Measurements from ENCODE around the gene SCN1A.

The SCN1A gene

GRCh38 chr2:166057370-166058164, 70.3 kb downstream of the SCN1A start:
- Histone ChIP-seq H3K27ac (ENCODE audit: low read depth, low read length) (no peak overlapping the region), H3K9me3 (ENCODE audit: control insufficient read depth in 1 of 2, low read length in 2 of 2) (no peaks in the 10 kb centered on the region), H3K4me1 (ENCODE audit: control insufficient read depth in 1 of 2, insufficient read depth in 2 of 2, low read length in 2 of 2) (no peaks in the 10 kb centered on the region), H3K9ac (ENCODE audit: low read depth in 1 of 2, low read length in 2 of 2) (no peak overlapping the region), H3K36me3 (ENCODE audit: control insufficient read depth in 1 of 2, insufficient read depth in 2 of 2, low read length in 2 of 2) (no peaks in the 10 kb centered on the region), H3K27me3 (ENCODE audit: control insufficient read depth in 1 of 2, insufficient read depth in 2 of 2, low read length in 2 of 2) (no peaks in the 10 kb centered on the region), H3K4me3 (ENCODE audit: low read depth in 1 of 2, low read length in 2 of 2) (no peak overlapping the region)

DNA sequence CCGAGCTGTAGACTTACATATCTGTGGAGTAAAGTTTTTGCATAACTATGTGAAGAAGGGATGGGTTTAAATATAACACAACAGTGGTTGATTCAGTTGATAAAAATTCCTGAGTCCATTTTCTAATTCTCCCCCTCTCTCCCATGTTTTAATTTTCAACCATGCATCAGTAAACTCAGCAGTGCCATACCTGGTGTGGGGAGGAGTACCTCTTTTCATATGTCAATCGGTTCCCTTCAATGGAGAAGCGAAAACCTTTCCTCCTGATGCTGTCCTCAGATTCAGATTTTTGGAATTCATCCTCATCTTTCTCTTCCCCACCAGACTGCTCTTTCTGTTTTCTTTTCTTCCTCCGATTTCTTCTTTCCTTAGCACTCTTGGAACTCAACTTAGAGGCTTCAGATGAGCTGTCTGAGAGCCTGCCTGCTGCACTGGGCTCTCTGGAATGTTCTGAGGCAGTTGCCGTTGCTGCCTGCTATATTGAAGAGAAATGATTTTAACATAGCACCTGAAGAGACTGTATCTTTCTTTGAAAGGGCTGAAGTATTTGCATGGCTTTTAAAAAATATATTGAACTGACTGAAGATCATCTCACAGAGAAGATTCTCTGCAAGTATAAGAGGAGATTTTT, 82.9 kb downstream of the SCN1A start:
- Histone ChIP-seq H3K4me3 (ENCODE audit: low read depth in 1 of 2, low read length in 2 of 2) (no peak overlapping the region), H3K9ac (ENCODE audit: low read depth in 1 of 2, low read length in 2 of 2) (no peak overlapping the region), H3K9me3 (ENCODE audit: control insufficient read depth in 1 of 2, low read length in 2 of 2) (no peaks in the 10 kb centered on the region), H3K36me3 (ENCODE audit: control insufficient read depth in 1 of 2, insufficient read depth in 2 of 2, low read length in 2 of 2) (no peaks in the 10 kb centered on the region), H3K27ac (ENCODE audit: low read depth, low read length) (no peak overlapping the region), H3K27me3 (ENCODE audit: control insufficient read depth in 1 of 2, insufficient read depth in 2 of 2, low read length in 2 of 2) (no peaks in the 10 kb centered on the region), H3K4me1 (ENCODE audit: control insufficient read depth in 1 of 2, insufficient read depth in 2 of 2, low read length in 2 of 2) (no peaks in the 10 kb centered on the region)

GRCh38 chr2:166042768-166043390, 84.9 kb downstream of the SCN1A start:
- no peaks in the 10 kb centered on the region for H3K27me3 ChIP-seq (ENCODE audit: control insufficient read depth in 1 of 2, insufficient read depth in 2 of 2, low read length in 2 of 2)
- no peaks in the 10 kb centered on the region for H3K36me3 ChIP-seq (ENCODE audit: control insufficient read depth in 1 of 2, insufficient read depth in 2 of 2, low read length in 2 of 2)
- no peak overlapping the region for H3K4me3 ChIP-seq (ENCODE audit: low read depth in 1 of 2, low read length in 2 of 2)
- no peaks in the 10 kb centered on the region for H3K4me1 ChIP-seq (ENCODE audit: control insufficient read depth in 1 of 2, insufficient read depth in 2 of 2, low read length in 2 of 2)
- no peaks in the 10 kb centered on the region for H3K9me3 ChIP-seq (ENCODE audit: control insufficient read depth in 1 of 2, low read length in 2 of 2)
- no peak overlapping the region for H3K9ac ChIP-seq (ENCODE audit: low read depth in 1 of 2, low read length in 2 of 2)
- H3K27ac ChIP-seq (ENCODE audit: low read depth, low read length), result no peak overlapping the region

DNA sequence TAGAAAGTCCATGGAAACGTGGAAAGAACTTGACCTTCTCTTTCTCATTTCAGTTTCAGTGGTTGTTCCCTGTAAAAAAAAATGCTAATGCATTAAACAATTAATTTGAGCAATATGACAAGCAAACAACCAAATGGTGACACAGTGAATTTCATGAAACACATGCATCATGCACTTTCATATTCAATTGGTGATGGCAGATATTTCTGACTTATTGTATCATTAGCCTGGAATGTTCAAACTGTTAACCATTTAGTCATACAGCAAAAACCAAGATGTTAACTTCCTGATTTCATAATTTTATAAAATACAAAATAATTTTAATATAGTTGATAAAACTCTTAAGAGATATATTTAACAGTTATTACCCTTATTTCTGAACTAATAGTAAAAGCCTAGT, 85.5 kb downstream of the SCN1A start:
- no peak overlapping the region for H3K9ac ChIP-seq (ENCODE audit: low read depth in 1 of 2, low read length in 2 of 2)
- H3K27ac ChIP-seq (ENCODE audit: low read depth, low read length), result no peak overlapping the region

DNA sequence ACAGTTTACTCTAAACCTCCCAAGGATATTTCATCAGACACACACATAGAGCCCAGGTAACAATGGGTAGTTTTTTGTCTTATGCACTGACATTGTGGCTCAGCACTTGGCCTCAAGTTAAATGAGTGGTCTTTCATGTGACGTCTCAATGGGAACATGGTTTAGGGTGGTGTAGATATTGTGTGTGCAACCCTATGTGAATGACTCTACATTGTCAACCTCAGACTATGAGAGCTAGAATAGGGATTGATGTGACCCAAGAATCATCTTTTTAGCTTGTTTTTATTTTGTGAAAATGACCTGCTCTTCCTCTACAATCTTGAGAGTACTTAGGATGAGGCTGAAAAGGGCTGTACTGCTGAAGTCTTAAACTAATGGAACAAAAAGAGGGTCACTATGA, 86.2 kb downstream of the SCN1A start:
- no peak overlapping the region for H3K9ac ChIP-seq (ENCODE audit: low read depth in 1 of 2, low read length in 2 of 2)
- no peak overlapping the region for H3K4me3 ChIP-seq (ENCODE audit: low read depth in 1 of 2, low read length in 2 of 2)
- no peak overlapping the region for H3K27ac ChIP-seq (ENCODE audit: low read depth, low read length)
- H3K36me3 ChIP-seq (ENCODE audit: control insufficient read depth in 1 of 2, insufficient read depth in 2 of 2, low read length in 2 of 2), result no peaks in the 10 kb centered on the region
- H3K27me3 ChIP-seq (ENCODE audit: control insufficient read depth in 1 of 2, insufficient read depth in 2 of 2, low read length in 2 of 2), result no peaks in the 10 kb centered on the region
- no peaks in the 10 kb centered on the region for H3K9me3 ChIP-seq (ENCODE audit: control insufficient read depth in 1 of 2, low read length in 2 of 2)
- H3K4me1 ChIP-seq (ENCODE audit: control insufficient read depth in 1 of 2, insufficient read depth in 2 of 2, low read length in 2 of 2), result no peaks in the 10 kb centered on the region

More for the DNA sequence above, 85.5 kb downstream of the SCN1A start:
- H3K4me3 ChIP-seq (ENCODE audit: low read depth in 1 of 2, low read length in 2 of 2), result no peak overlapping the region
- no peaks in the 10 kb centered on the region for H3K4me1 ChIP-seq (ENCODE audit: control insufficient read depth in 1 of 2, insufficient read depth in 2 of 2, low read length in 2 of 2)
- no peaks in the 10 kb centered on the region for H3K9me3 ChIP-seq (ENCODE audit: control insufficient read depth in 1 of 2, low read length in 2 of 2)
- H3K36me3 ChIP-seq (ENCODE audit: control insufficient read depth in 1 of 2, insufficient read depth in 2 of 2, low read length in 2 of 2), result no peaks in the 10 kb centered on the region
- no peaks in the 10 kb centered on the region for H3K27me3 ChIP-seq (ENCODE audit: control insufficient read depth in 1 of 2, insufficient read depth in 2 of 2, low read length in 2 of 2)

DNA sequence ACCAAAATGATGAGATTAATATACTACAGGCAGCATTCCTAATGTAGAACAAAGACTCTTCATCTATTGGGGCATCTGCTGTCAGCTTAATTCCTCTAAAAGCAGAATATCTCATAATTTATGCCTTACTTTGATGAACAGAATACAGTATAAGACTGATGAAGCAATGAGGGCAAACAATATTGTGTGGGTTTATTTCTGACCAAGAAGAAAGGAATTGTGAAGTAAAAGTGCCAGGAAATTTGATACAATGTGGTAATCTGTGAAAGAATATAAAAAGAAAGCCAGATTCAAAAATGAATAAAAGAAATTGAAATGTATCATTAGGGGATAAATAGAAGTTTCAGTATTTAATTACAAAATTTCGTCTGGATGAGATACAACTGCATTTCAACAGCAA, 95.5 kb downstream of the SCN1A start:
- H3K9me3 ChIP-seq (ENCODE audit: control insufficient read depth in 1 of 2, low read length in 2 of 2), result no peaks in the 10 kb centered on the region
- no peak overlapping the region for H3K4me3 ChIP-seq (ENCODE audit: low read depth in 1 of 2, low read length in 2 of 2)
- H3K36me3 ChIP-seq (ENCODE audit: control insufficient read depth in 1 of 2, insufficient read depth in 2 of 2, low read length in 2 of 2), result no peaks in the 10 kb centered on the region
- no peak overlapping the region for H3K9ac ChIP-seq (ENCODE audit: low read depth in 1 of 2, low read length in 2 of 2)
- no peaks in the 10 kb centered on the region for H3K4me1 ChIP-seq (ENCODE audit: control insufficient read depth in 1 of 2, insufficient read depth in 2 of 2, low read length in 2 of 2)
- no peaks in the 10 kb centered on the region for H3K27me3 ChIP-seq (ENCODE audit: control insufficient read depth in 1 of 2, insufficient read depth in 2 of 2, low read length in 2 of 2)
- H3K27ac ChIP-seq (ENCODE audit: low read depth, low read length), result no peak overlapping the region

DNA sequence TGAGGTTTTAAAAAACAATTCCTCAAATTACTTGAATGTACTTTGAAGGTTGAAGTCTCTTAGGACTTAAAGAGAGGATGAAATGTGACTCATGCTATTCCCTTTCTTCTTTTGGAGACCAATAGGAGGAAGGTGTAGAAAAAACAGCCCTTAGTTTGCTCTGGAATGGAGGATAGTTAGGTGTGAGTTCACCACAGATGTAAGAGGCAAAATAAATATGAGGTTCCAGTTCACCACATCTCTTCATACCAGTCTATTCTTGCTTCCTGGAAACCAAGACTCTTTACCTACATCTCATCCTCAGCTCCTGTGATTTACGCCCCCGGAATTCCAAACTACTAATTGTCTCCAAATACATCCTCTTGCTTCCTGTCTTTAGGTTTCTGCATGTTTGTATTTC, 96.8 kb downstream of the SCN1A start:
- no peaks in the 10 kb centered on the region for H3K36me3 ChIP-seq (ENCODE audit: control insufficient read depth in 1 of 2, insufficient read depth in 2 of 2, low read length in 2 of 2)
- no peak overlapping the region for H3K27ac ChIP-seq (ENCODE audit: low read depth, low read length)
- no peak overlapping the region for H3K4me3 ChIP-seq (ENCODE audit: low read depth in 1 of 2, low read length in 2 of 2)
- no peaks in the 10 kb centered on the region for H3K27me3 ChIP-seq (ENCODE audit: control insufficient read depth in 1 of 2, insufficient read depth in 2 of 2, low read length in 2 of 2)
- H3K9ac ChIP-seq (ENCODE audit: low read depth in 1 of 2, low read length in 2 of 2), result no peak overlapping the region
- H3K9me3 ChIP-seq (ENCODE audit: control insufficient read depth in 1 of 2, low read length in 2 of 2), result no peaks in the 10 kb centered on the region
- H3K4me1 ChIP-seq (ENCODE audit: control insufficient read depth in 1 of 2, insufficient read depth in 2 of 2, low read length in 2 of 2), result no peaks in the 10 kb centered on the region

DNA sequence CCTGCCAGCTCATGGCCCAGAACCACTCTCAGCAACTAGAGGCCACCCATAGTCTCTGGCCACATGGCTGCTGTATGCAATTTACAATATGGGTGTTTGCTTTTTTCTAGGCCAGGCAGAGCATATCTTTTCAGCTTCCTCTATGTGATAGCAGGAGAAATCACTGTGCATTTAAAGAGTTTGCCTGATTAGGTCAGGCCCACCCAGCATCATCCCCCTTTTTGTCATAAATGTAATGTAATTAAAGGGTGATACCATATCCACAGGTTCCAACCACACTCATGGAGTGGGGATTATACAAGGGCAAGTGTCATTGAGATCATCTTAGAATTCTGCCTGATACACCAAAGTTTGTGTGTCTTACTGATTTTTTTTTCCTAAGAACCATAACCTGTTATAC, 102.5 kb downstream of the SCN1A start:
- H3K36me3 ChIP-seq (ENCODE audit: control insufficient read depth in 1 of 2, insufficient read depth in 2 of 2, low read length in 2 of 2), result no peaks in the 10 kb centered on the region
- no peak overlapping the region for H3K4me3 ChIP-seq (ENCODE audit: low read depth in 1 of 2, low read length in 2 of 2)
- H3K27ac ChIP-seq (ENCODE audit: low read depth, low read length), result no peak overlapping the region
- no peaks in the 10 kb centered on the region for H3K27me3 ChIP-seq (ENCODE audit: control insufficient read depth in 1 of 2, insufficient read depth in 2 of 2, low read length in 2 of 2)
- H3K9me3 ChIP-seq (ENCODE audit: control insufficient read depth in 1 of 2, low read length in 2 of 2), result no peaks in the 10 kb centered on the region
- no peak overlapping the region for H3K9ac ChIP-seq (ENCODE audit: low read depth in 1 of 2, low read length in 2 of 2)
- no peaks in the 10 kb centered on the region for H3K4me1 ChIP-seq (ENCODE audit: control insufficient read depth in 1 of 2, insufficient read depth in 2 of 2, low read length in 2 of 2)

- no peaks in the 10 kb centered on the region for H3K27me3 ChIP-seq (ENCODE audit: control insufficient read depth in 1 of 2, insufficient read depth in 2 of 2, low read length in 2 of 2)
- H3K36me3 ChIP-seq (ENCODE audit: control insufficient read depth in 1 of 2, insufficient read depth in 2 of 2, low read length in 2 of 2), result no peaks in the 10 kb centered on the region
- H3K4me3 ChIP-seq (ENCODE audit: low read depth in 1 of 2, low read length in 2 of 2), result no peak overlapping the region
- H3K9me3 ChIP-seq (ENCODE audit: control insufficient read depth in 1 of 2, low read length in 2 of 2), result no peaks in the 10 kb centered on the region
- no peak overlapping the region for H3K27ac ChIP-seq (ENCODE audit: low read depth, low read length)
- no peaks in the 10 kb centered on the region for H3K4me1 ChIP-seq (ENCODE audit: control insufficient read depth in 1 of 2, insufficient read depth in 2 of 2, low read length in 2 of 2)
- no peak overlapping the region for H3K9ac ChIP-seq (ENCODE audit: low read depth in 1 of 2, low read length in 2 of 2)
Measured at GRCh38 chr2:166017208-166017607, 110.6 kb downstream of the SCN1A start.

- Histone ChIP-seq H3K36me3 (ENCODE audit: control insufficient read depth in 1 of 2, insufficient read depth in 2 of 2, low read length in 2 of 2) (no peaks in the 10 kb centered on the region), H3K27ac (ENCODE audit: low read depth, low read length) (no peak overlapping the region), H3K4me1 (ENCODE audit: control insufficient read depth in 1 of 2, insufficient read depth in 2 of 2, low read length in 2 of 2) (no peaks in the 10 kb centered on the region), H3K9me3 (ENCODE audit: control insufficient read depth in 1 of 2, low read length in 2 of 2) (no peaks in the 10 kb centered on the region), H3K4me3 (ENCODE audit: low read depth in 1 of 2, low read length in 2 of 2) (no peak overlapping the region), H3K27me3 (ENCODE audit: control insufficient read depth in 1 of 2, insufficient read depth in 2 of 2, low read length in 2 of 2) (no peaks in the 10 kb centered on the region), H3K9ac (ENCODE audit: low read depth in 1 of 2, low read length in 2 of 2) (no peak overlapping the region)
Measured at GRCh38 chr2:166013878-166014277, 113.9 kb downstream of the SCN1A start.
